Stomach (tissue), 4 donors: ENCODE data around the gene TUBGCP3.

Experiments
- POLR2A ChIP-seq, 4 donors: fragments of 450-650 bp; IDR thresholded peaks; one replicate each; pipeline ENCODE4 v1.6.1; 2016; ENCODE audit warnings: antibody characterized with exemption in 4 of 4, control low read depth in 2 of 4, mild to moderate bottlenecking in 1 of 4, moderate library complexity in 1 of 4
- TF ChIP-seq, protein P1 (sequence below), 7 experiments: fragments of 450-650 bp in 4 of 7; fragments of 200-600 bp in 3 of 7; sonication (generic) in 3 of 7; IDR thresholded peaks; one replicate each; pipeline ENCODE4 v1.5.1; 2016 to 2019; ENCODE audit warnings: antibody characterized with exemption in 7 of 7, control low read depth in 2 of 7, mild to moderate bottlenecking in 1 of 7

DNA sequence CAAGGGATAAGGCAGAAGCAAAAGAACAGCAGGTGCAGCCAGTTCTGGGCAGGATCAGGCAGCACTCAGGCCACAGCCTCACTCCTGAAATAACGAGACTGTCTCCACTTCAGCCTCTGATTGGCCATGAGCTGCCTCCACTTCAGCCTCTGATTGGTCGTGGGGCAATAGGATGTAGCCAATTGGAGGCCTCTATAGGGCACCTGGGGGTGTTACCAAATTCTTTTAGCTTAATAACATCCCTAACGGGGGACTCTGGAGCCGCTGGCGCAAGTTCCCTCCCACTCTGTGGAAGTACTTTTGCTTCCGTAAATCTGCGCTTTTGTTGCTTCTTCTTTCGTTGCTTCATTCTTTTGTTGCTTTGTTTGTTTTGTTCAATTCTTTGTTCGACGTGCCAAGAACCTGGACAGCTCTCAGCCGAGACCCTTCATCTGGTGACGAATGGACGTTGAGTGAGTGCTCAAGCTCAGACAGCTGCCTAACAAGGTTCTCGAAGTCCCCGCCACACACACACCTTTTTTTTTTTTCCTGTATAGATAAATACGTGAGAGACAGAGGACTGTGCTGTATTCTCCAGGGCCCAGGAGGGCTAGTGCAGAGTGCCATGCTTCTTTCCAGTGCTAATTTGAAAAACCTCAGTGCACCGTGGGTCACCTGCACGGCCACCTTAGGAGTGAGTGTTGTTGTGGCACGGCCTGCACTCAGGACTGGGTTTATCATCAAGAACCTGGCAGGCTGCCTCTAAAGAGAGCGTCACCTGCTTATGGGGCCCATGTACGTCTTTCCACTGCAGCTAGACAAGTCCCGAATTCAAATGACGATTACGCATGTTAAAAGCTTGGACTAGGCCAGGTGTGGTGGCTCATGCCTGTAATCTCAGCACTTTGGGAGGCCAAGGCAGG, 32.0 kb upstream of the TUBGCP3 start:
- TF ChIP-seq, protein P1, sequence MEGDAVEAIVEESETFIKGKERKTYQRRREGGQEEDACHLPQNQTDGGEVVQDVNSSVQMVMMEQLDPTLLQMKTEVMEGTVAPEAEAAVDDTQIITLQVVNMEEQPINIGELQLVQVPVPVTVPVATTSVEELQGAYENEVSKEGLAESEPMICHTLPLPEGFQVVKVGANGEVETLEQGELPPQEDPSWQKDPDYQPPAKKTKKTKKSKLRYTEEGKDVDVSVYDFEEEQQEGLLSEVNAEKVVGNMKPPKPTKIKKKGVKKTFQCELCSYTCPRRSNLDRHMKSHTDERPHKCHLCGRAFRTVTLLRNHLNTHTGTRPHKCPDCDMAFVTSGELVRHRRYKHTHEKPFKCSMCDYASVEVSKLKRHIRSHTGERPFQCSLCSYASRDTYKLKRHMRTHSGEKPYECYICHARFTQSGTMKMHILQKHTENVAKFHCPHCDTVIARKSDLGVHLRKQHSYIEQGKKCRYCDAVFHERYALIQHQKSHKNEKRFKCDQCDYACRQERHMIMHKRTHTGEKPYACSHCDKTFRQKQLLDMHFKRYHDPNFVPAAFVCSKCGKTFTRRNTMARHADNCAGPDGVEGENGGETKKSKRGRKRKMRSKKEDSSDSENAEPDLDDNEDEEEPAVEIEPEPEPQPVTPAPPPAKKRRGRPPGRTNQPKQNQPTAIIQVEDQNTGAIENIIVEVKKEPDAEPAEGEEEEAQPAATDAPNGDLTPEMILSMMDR (IDR thresholded peaks at IDR 0.05): no peak
- no peak for TF ChIP-seq POLR2A (IDR thresholded peaks at IDR 0.05)
